ENCODE results near the gene TLCD1.

DNA sequence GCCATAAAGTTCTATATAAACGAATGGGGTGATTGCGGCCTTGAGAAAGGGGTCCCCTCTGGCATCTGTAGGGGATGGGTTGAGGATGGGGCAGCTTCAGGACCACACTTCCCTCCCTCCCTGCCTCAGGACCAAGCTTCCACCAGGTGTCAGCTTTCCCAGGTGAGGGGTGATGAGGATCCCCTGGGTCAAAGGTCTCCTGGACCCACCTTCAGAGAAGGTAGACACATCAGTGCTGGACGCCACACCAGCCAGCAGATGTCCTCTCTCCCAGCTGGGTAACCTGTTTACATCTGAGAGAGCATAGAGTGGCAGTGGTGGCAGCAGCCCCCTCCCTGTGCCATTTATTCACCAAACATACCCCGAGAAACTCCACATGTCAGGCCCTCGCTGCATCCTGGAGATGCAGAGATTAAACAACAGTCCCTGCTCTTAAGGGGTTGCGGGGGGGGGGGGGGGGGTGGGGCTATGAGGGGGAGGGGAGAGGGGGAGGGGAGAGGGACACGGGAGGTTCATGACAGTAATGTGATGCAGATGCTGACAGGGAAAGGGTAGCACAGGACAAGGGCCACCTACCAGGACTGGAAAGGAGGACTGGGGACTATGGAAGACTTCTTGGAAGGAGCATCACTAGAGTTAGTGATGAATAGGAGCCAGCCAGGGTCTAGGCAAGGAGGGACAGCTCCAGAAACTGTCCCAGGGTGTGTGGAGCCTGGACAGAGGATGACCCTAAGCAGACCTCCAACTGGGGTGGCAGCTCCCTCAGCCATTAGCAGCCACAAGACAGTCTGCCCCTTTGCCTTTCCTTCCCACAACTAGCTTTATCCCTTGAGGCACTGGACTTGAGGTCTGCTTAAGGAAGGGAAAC, 19.3 kb downstream of the TLCD1 start:
- TF ChIP-seq, protein P1, sequence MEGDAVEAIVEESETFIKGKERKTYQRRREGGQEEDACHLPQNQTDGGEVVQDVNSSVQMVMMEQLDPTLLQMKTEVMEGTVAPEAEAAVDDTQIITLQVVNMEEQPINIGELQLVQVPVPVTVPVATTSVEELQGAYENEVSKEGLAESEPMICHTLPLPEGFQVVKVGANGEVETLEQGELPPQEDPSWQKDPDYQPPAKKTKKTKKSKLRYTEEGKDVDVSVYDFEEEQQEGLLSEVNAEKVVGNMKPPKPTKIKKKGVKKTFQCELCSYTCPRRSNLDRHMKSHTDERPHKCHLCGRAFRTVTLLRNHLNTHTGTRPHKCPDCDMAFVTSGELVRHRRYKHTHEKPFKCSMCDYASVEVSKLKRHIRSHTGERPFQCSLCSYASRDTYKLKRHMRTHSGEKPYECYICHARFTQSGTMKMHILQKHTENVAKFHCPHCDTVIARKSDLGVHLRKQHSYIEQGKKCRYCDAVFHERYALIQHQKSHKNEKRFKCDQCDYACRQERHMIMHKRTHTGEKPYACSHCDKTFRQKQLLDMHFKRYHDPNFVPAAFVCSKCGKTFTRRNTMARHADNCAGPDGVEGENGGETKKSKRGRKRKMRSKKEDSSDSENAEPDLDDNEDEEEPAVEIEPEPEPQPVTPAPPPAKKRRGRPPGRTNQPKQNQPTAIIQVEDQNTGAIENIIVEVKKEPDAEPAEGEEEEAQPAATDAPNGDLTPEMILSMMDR (IDR thresholded peaks at IDR 0.05) = no peak
- no peak for TF ChIP-seq POLR2A (IDR thresholded peaks at IDR 0.05)

All from upper lobe of left lung (tissue), 4 donors.